ENCODE results near the gene DPPA4. TPM values are rescaled to one million over a fixed set of nuclear protein-coding genes. Genes with fewer than 3 reads are reported as not detected.

The DPPA4 gene
- total RNA-seq, 2 donors from 2014 or later = 1.9 TPM; not detected in 1

DNA sequence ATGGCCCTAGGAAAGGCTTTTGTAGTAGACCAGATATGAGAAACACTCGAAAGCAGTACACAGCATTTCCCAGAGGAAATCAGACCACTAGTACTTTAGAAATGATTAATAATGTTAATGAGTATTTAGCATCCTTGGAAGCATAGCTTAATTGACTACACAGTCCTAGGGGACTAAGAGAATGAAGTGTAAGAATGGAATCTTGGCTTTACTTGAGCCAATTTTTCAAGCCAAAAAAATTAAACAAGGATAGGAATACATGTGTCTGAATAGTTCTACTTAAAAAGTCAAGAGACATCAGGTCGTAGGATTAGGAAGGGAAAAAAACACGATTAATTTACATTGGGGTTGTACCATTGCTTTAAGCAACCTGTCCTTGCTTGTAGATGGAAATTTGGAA is 59.2 kb downstream of the DPPA4 start:
- TF ChIP-seq, protein P1, sequence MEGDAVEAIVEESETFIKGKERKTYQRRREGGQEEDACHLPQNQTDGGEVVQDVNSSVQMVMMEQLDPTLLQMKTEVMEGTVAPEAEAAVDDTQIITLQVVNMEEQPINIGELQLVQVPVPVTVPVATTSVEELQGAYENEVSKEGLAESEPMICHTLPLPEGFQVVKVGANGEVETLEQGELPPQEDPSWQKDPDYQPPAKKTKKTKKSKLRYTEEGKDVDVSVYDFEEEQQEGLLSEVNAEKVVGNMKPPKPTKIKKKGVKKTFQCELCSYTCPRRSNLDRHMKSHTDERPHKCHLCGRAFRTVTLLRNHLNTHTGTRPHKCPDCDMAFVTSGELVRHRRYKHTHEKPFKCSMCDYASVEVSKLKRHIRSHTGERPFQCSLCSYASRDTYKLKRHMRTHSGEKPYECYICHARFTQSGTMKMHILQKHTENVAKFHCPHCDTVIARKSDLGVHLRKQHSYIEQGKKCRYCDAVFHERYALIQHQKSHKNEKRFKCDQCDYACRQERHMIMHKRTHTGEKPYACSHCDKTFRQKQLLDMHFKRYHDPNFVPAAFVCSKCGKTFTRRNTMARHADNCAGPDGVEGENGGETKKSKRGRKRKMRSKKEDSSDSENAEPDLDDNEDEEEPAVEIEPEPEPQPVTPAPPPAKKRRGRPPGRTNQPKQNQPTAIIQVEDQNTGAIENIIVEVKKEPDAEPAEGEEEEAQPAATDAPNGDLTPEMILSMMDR (IDR thresholded peaks at IDR 0.05) = no peak
- H3K9ac ChIP-seq (ENCODE audit: low read depth in 2 of 2, low read length in 2 of 2) = no peak overlapping the region
- H3K4me1 ChIP-seq = no peaks in the 10 kb centered on the region

More for the DNA sequence above, 59.2 kb downstream of the DPPA4 start:
- no peaks in the 10 kb centered on the region for H3K9me3 ChIP-seq
- no peak for DNase-seq
- intact Hi-C loops (cut with DNase I) = no loop called here
- H3K27me3 ChIP-seq = no peaks in the 10 kb centered on the region
- H3K27ac ChIP-seq = no peak overlapping the region
- no peak overlapping the region for H3K4me3 ChIP-seq
- H3K36me3 ChIP-seq = no peaks in the 10 kb centered on the region

Other genes starting within 250 kb of the DPPA4 start
- gene MORC1, start 219.4 kb downstream of the DPPA4 start, total RNA-seq = not detected
- 10 to 100 TPM; 10.5 to 18.8 TPM for gene C3orf85, start 200.8 kb downstream of the DPPA4 start, total RNA-seq
- gene DPPA2, start 21.0 kb downstream of the DPPA4 start, total RNA-seq = not detected

Measured in colonic mucosa (tissue), 4 donors.